HepG2 (cell line): ENCODE data around the gene FAM78B. TPM values are rescaled to one million over a fixed set of nuclear protein-coding genes. Genes with fewer than 3 reads are reported as not detected.

Source experiments
- ATAC-seq: fragments of 200-7000 bp; cut with Tn5 transposase; 3 replicates; pipeline ENCODE4 v1.9.1; 2020; ENCODE audit warnings: mild to moderate bottlenecking, moderate library complexity
- BruUV-seq: library from RNA; stranded (reverse); fragments of 400-500 nt; replicated peaks from 2 replicates; lab custom pipeline; 2021; lab: Mats Ljungman, UMichigan
- CTCF ChIA-PET: fragments of 300-600 bp; formaldehyde crosslinking; extraction: SDS; loops from one replicate; lab custom pipeline; 2021; ENCODE audit warnings: low total read pairs, inconsistent platforms, low intra/inter-chr PET ratio; lab: Yijun Ruan, JAX
- POLR2A ChIA-PET: fragments of 350-600 bp; sonication (Branson Sonifier 250); formaldehyde crosslinking; loops from one replicate; lab custom pipeline; 2020; ENCODE audit warnings: antibody characterized with exemption, inconsistent platforms; lab: Yijun Ruan, JAX
- DNase-seq: peaks from one replicate; pipeline ENCODE4 v3.0.0-alpha.2; 2015; ENCODE audit warnings: low spot score
- FAIRE-seq: peaks from 3 replicates; lab custom pipeline; 2011; peaks lifted over from hg19 to GRCh38; lab: Jason Lieb, UNC
- H2AFZ ChIP-seq: one replicate; pipeline ENCODE4 v1.6.1; 2011; ENCODE audit warnings: low read length, inconsistent platforms
- H3K27ac ChIP-seq: fragments of 300-600 bp; 3 replicates; pipeline ENCODE4 v1.8.0; 2011; ENCODE audit warnings: mixed run types, mild to moderate bottlenecking, mixed read lengths, low read length, inconsistent platforms; ENCODE audit not compliant: insufficient read depth; ENCODE audit errors: extremely low read length
- H3K27me3 ChIP-seq, 2 experiments: fragments of 200-600 bp in 1 of 2; 2 replicates in 1 of 2; 3 replicates in 1 of 2; pipeline versions ENCODE4 v1.6.0 to v1.8.0; 2011; ENCODE audit warnings: low read length in 2 of 2, mild to moderate bottlenecking in 2 of 2, moderate library complexity in 2 of 2, inconsistent platforms in 1 of 2; ENCODE audit not compliant: insufficient read depth in 2 of 2, control insufficient read depth in 1 of 2
- H3K36me3 ChIP-seq, 2 experiments: fragments of 200-600 bp in 1 of 2; replicated peaks in 1 of 2; 2 replicates in 1 of 2; 3 replicates in 1 of 2; pipeline versions ENCODE4 v1.5.1 to v1.8.0; 2011; ENCODE audit warnings: low read length in 2 of 2, inconsistent platforms in 1 of 2; ENCODE audit not compliant: insufficient read depth in 2 of 2, control insufficient read depth in 1 of 2
- H3K4me1 ChIP-seq: 2 replicates; pipeline ENCODE4 v1.5.1; 2012; ENCODE audit warnings: low read length, inconsistent platforms; ENCODE audit not compliant: insufficient read depth
- H3K4me2 ChIP-seq: 2 replicates; pipeline ENCODE4 v1.6.0; 2011; ENCODE audit warnings: low read depth, low read length, inconsistent platforms
- H3K4me3 ChIP-seq, 3 experiments: fragments of 200-600 bp in 1 of 3; sonication (generic), shearing (Covaris generic) in 1 of 3; replicated peaks in 1 of 3; 2 replicates each; pipeline ENCODE4 v1.5.1; 2011 to 2016; ENCODE audit warnings: low read length in 3 of 3, inconsistent platforms in 2 of 3, low read depth in 2 of 3, mild to moderate bottlenecking in 2 of 3, control low read depth in 1 of 3, mixed read lengths in 1 of 3; ENCODE audit not compliant: insufficient read depth in 1 of 3
- H3K79me2 ChIP-seq: one replicate; pipeline ENCODE4 v1.6.1; 2011; ENCODE audit warnings: low read length, inconsistent platforms; ENCODE audit not compliant: insufficient read depth
- H3K9ac ChIP-seq: 2 replicates; pipeline ENCODE4 v1.6.0; 2011; ENCODE audit warnings: mild to moderate bottlenecking, low read depth, low read length, inconsistent platforms; ENCODE audit not compliant: insufficient read depth
- H3K9me3 ChIP-seq: 2 replicates; pipeline ENCODE4 v1.5.1; 2012; ENCODE audit warnings: mild to moderate bottlenecking, low read length
- H4K20me1 ChIP-seq: 2 replicates; pipeline ENCODE4 v1.6.0; 2011; ENCODE audit warnings: inconsistent platforms, mild to moderate bottlenecking, low read length, moderate library complexity; ENCODE audit not compliant: insufficient read depth
- ADNP ChIP-seq: sonication (generic); formaldehyde crosslinking; IDR thresholded peaks from 2 replicates; pipeline ENCODE4 v1.4.0; 2020; ENCODE audit warnings: missing genetic modification reagents
- EHMT2 ChIP-seq: fragments of 200-600 bp; sonication (generic); IDR thresholded peaks from 2 replicates; pipeline ENCODE4 v1.7.0; 2017; ENCODE audit warnings: antibody characterized with exemption, low read depth, low read length, borderline replicate concordance
- FOSL1 ChIP-seq: sonication (generic); formaldehyde crosslinking; IDR thresholded peaks from 2 replicates; pipeline ENCODE4 v1.9.0; 2021; ENCODE audit warnings: missing genetic modification reagents, borderline replicate concordance
- HNRNPLL ChIP-seq: fragments of 200-400 bp; formaldehyde crosslinking; IDR thresholded peaks from 2 replicates; pipeline ENCODE4 v1.6.1; 2017; ENCODE audit warnings: mild to moderate bottlenecking, low read depth, low read length; ENCODE audit not compliant: poor library complexity, severe bottlenecking
- ISX ChIP-seq: sonication (generic); formaldehyde crosslinking; conservative IDR thresholded peaks from 2 replicates; pipeline ENCODE4 v1.5.0; 2020; ENCODE audit warnings: missing genetic modification reagents
- PHB2 ChIP-seq: fragments of 450-650 bp; IDR thresholded peaks from 2 replicates; pipeline ENCODE4 v1.6.1; 2018; ENCODE audit not compliant: partially characterized antibody
- POGZ ChIP-seq: sonication (generic); formaldehyde crosslinking; IDR thresholded peaks from 2 replicates; pipeline ENCODE4 v1.4.0; 2020; ENCODE audit warnings: mild to moderate bottlenecking, missing genetic modification reagents
- POLR2AphosphoS5 ChIP-seq: IDR thresholded peaks from 2 replicates; pipeline ENCODE4 v1.6.1; 2012; ENCODE audit warnings: low read depth, low read length
- RFX3 ChIP-seq: IDR thresholded peaks from 2 replicates; pipeline ENCODE4 v1.6.1; 2016; ENCODE audit warnings: missing biosample characterization, missing genetic modification reagents
- RFXANK ChIP-seq: IDR thresholded peaks from 2 replicates; pipeline ENCODE4 v1.6.1; 2016
- SMARCC2 ChIP-seq: fragments of 450-650 bp; IDR thresholded peaks from 2 replicates; pipeline ENCODE4 v1.6.1; 2017; ENCODE audit warnings: antibody characterized with exemption, mild to moderate bottlenecking
- SP1 ChIP-seq, 2 experiments: fragments of 450-650 bp in 1 of 2; sonication (generic) in 1 of 2; formaldehyde crosslinking in 1 of 2; IDR thresholded peaks; 2 replicates each; pipeline versions ENCODE4 v1.4.0 to v1.6.1; 2016 to 2020; ENCODE audit warnings: missing genetic modification reagents in 1 of 2
- ZNF224 ChIP-seq: sonication (generic); formaldehyde crosslinking; IDR thresholded peaks from 2 replicates; pipeline ENCODE4 v1.5.0; 2020; ENCODE audit warnings: mild to moderate bottlenecking, missing genetic modification reagents
- ZNF788 ChIP-seq: sonication (generic); formaldehyde crosslinking; IDR thresholded peaks from 2 replicates; pipeline ENCODE4 v1.5.0; 2020; ENCODE audit warnings: mild to moderate bottlenecking, missing genetic modification reagents, borderline replicate concordance
- ZSCAN30 ChIP-seq: sonication (generic); formaldehyde crosslinking; IDR thresholded peaks from 2 replicates; pipeline ENCODE4 v1.5.0; 2020; ENCODE audit warnings: mild to moderate bottlenecking, missing genetic modification reagents
- in situ Hi-C: cut with HindIII; loops from 2 replicates; pipeline ENCODE4 v1.10.0; 2017; ENCODE audit warnings: low pct_unique_long_range_greater_than_20kb; ENCODE audit not compliant: extremely low pct_ligation_motif_present
- intact Hi-C: fragments of 100-400 bp; cut with micrococcal nuclease; formaldehyde crosslinking; loops from one replicate; pipeline ENCODE4 v1.10.0; 2022; ENCODE audit not compliant: unreplicated experiment
- polyA plus RNA-seq, 8 experiments: library from polyadenylated mRNA; depleted of rRNA in 3 of 8; stranded (reverse) in 7 of 8; unstranded in 1 of 8; fragments of >200 nt; fragmentation: Illumina TruSeq in 4 of 8; extraction: Trizol in 4 of 8; gene quantifications; 2 replicates each; pipeline versions ENCODE4 v1.2.1 to v1.2.3, GENCODE V29; 2011 to 2016; ENCODE audit warnings: low read depth in 4 of 8, missing spikeins in 1 of 8, mixed read lengths in 1 of 8; ENCODE audit not compliant: insufficient read depth in 1 of 8
- total RNA-seq, 5 experiments: library from RNA; depleted of rRNA; stranded (reverse); fragments of >200 nt; fragmentation: Illumina TruSeq; extraction: Trizol; gene quantifications; 2 replicates each; pipeline ENCODE4 v1.2.3, GENCODE V29; 2016; ENCODE audit warnings: low read depth in 1 of 5
- TF ChIP-seq, protein P1 (sequence below): IDR thresholded peaks from 2 replicates; pipeline ENCODE4 v1.6.1; 2016; ENCODE audit warnings: mild to moderate bottlenecking
- TF ChIP-seq, protein P2 (sequence below): sonication (generic); formaldehyde crosslinking; conservative IDR thresholded peaks from 2 replicates; pipeline ENCODE4 v1.8.0; 2022; ENCODE audit warnings: low read depth, missing genetic modification reagents
- TF ChIP-seq, protein P3 (sequence below): IDR thresholded peaks from 2 replicates; pipeline ENCODE4 v1.6.1; 2016; ENCODE audit warnings: control low read depth
- TF ChIP-seq, protein P4 (sequence below): sonication (generic); formaldehyde crosslinking; IDR thresholded peaks from 2 replicates; pipeline ENCODE4 v1.8.1; 2023; ENCODE audit warnings: mild to moderate bottlenecking, missing genetic modification reagents
- TF ChIP-seq, protein P5 (sequence below): fragments of 450-650 bp; IDR thresholded peaks from 2 replicates; pipeline ENCODE4 v1.6.1; 2017

Gene FAM78B
- total and polyA plus RNA-seq, 2 of the 13 experiments (the other 11 are each of a cell fraction or from before 2014, with no cell fraction given), result 0.22 to 0.31 TPM

DNA sequence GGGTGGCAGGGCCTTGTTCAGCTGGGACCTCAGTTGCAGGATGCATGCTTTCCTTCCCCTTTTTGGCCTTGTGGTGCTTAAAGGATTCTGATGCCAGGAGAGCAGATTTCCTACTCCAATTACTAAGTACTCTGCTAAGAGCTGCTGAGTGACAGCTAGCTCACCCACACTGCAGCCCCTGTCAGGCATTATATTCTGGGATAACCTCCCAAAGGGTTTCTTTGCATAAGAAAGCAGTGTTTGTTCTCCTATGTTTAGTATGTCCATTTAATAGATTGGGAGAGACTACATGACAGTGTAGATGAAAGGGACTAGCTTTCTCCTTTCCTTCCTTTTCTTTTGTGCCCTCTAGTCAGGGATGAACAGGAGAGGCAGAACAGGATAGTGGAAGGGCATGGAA is 100.7 kb downstream of the FAM78B start:
- POLR2A ChIA-PET, result no interaction called here
- Histone ChIP-seq H2AFZ (no peak overlapping the region), H3K27ac (no peak overlapping the region), H3K27me3 (no peaks in the 10 kb centered on the region), H3K4me1 (no peaks in the 10 kb centered on the region), H3K4me2 (no peak overlapping the region), H4K20me1 (no peaks in the 10 kb centered on the region), H3K9me3 (no peaks in the 10 kb centered on the region), H3K9ac (no peak overlapping the region), H3K4me3 (no peak overlapping the region), H3K79me2 (no peaks in the 10 kb centered on the region)
- intact Hi-C loops (no loop called here), in situ Hi-C loops (no loop called here)
- BruUV-seq, result no TSS peak
- DNase-seq (no peak), ATAC-seq (no peak)
- CTCF ChIA-PET, result no interaction called here
- no peak for TF ChIP-seq POLR2AphosphoS5
- TF ChIP-seq, protein P1, sequence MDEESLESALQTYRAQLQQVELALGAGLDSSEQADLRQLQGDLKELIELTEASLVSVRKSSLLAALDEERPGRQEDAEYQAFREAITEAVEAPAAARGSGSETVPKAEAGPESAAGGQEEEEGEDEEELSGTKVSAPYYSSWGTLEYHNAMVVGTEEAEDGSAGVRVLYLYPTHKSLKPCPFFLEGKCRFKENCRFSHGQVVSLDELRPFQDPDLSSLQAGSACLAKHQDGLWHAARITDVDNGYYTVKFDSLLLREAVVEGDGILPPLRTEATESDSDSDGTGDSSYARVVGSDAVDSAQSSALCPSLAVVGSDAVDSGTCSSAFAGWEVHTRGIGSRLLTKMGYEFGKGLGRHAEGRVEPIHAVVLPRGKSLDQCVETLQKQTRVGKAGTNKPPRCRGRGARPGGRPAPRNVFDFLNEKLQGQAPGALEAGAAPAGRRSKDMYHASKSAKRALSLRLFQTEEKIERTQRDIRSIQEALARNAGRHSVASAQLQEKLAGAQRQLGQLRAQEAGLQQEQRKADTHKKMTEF, result no peak
- TF ChIP-seq PHB2, result no peak
- TF ChIP-seq ZNF224, result no peak
- TF ChIP-seq FOSL1 (CRISPR knock-in tag), result no peak
- TF ChIP-seq RFXANK (CRISPR knock-in tag), result no peak
- TF ChIP-seq, protein P2, sequence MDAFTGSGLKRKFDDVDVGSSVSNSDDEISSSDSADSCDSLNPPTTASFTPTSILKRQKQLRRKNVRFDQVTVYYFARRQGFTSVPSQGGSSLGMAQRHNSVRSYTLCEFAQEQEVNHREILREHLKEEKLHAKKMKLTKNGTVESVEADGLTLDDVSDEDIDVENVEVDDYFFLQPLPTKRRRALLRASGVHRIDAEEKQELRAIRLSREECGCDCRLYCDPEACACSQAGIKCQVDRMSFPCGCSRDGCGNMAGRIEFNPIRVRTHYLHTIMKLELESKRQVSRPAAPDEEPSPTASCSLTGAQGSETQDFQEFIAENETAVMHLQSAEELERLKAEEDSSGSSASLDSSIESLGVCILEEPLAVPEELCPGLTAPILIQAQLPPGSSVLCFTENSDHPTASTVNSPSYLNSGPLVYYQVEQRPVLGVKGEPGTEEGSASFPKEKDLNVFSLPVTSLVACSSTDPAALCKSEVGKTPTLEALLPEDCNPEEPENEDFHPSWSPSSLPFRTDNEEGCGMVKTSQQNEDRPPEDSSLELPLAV (CRISPR knock-in tag), result no peak
- TF ChIP-seq ADNP (CRISPR knock-in tag), result no peak
- TF ChIP-seq SP1 (IDR thresholded peaks at IDR 0.05), result no peak
- no peak for TF ChIP-seq SP1 (CRISPR knock-in tag; IDR thresholded peaks at IDR 0.05)
- TF ChIP-seq SMARCC2, result no peak
- TF ChIP-seq ZNF788 (CRISPR knock-in tag), result no peak
- TF ChIP-seq, protein P3, sequence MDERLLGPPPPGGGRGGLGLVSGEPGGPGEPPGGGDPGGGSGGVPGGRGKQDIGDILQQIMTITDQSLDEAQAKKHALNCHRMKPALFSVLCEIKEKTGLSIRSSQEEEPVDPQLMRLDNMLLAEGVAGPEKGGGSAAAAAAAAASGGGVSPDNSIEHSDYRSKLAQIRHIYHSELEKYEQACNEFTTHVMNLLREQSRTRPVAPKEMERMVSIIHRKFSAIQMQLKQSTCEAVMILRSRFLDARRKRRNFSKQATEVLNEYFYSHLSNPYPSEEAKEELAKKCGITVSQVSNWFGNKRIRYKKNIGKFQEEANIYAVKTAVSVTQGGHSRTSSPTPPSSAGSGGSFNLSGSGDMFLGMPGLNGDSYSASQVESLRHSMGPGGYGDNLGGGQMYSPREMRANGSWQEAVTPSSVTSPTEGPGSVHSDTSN (CRISPR knock-in tag), result no peak
- TF ChIP-seq EHMT2, result no peak
- TF ChIP-seq, protein P4, sequence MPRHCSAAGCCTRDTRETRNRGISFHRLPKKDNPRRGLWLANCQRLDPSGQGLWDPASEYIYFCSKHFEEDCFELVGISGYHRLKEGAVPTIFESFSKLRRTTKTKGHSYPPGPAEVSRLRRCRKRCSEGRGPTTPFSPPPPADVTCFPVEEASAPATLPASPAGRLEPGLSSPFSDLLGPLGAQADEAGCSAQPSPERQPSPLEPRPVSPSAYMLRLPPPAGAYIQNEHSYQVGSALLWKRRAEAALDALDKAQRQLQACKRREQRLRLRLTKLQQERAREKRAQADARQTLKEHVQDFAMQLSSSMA, result no peak
- no peak for TF ChIP-seq HNRNPLL
- no peak for TF ChIP-seq ZSCAN30
- TF ChIP-seq POGZ, result no peak
- no peak for TF ChIP-seq RFX3 (CRISPR knock-in tag)
- TF ChIP-seq, protein P5, sequence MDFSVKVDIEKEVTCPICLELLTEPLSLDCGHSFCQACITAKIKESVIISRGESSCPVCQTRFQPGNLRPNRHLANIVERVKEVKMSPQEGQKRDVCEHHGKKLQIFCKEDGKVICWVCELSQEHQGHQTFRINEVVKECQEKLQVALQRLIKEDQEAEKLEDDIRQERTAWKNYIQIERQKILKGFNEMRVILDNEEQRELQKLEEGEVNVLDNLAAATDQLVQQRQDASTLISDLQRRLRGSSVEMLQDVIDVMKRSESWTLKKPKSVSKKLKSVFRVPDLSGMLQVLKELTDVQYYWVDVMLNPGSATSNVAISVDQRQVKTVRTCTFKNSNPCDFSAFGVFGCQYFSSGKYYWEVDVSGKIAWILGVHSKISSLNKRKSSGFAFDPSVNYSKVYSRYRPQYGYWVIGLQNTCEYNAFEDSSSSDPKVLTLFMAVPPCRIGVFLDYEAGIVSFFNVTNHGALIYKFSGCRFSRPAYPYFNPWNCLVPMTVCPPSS, result no peak
- TF ChIP-seq ISX (CRISPR knock-in tag), result no peak
- TF ChIP-seq, all 625 proteins: peak for 0
- no peaks in the 10 kb centered on the region for H3K36me3 ChIP-seq
- FAIRE-seq, result no peak
